ENCODE measurements around the gene TOP2A.

TOP2A gene

DNA sequence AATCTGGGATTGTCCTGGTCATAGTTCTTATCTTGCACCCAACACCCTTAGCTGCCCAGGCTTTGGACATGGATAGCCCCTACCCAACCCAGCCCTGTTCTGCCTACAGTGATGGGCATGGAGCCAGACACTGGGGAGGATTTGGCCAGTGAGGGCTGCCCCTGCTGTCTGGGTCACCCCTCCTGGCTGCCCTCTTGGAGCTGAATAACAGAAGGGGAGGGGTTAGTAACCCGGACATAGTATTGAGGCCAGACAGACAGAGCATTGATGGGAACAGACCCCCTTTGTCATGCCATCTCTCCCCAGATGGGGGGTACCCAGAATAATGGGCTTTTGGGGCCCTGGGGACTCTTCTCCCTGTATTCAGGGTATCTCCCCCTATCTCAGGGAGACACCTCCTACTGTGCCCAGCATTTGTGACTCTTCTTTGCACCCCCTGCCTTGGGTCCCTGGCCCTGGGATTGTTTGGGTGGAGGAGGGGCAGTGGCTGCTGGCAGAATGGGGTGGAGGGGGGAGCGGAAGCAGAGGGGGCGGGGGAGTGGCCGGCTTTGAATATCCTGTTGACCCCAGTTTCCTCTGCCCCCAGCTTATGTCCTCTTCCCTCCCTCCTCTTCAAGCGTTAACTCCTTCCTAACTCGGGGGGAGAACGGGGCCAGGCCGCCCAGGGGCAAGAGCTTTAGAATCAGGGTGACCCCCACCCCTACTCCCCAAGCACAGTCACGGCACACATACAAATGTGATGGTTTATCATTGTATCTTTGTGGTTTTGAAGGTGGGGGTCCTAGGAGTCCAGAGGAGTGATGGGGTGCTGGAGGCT, 70.2 kb downstream of the TOP2A start:
- peak overlapping the region; percentile 7 to 78 for H2BK12ac ChIP-seq (ENCODE audit: low read length in 2 of 2)
- no peak overlapping the region for H3K27ac ChIP-seq (ENCODE audit: low read length, poor library complexity, severe bottlenecking)
- H2BK15ac ChIP-seq (ENCODE audit: low read depth, poor library complexity, severe bottlenecking): no peak overlapping the region
- peak overlapping the region; percentile 35 to 46 for H3K4ac ChIP-seq (ENCODE audit: low read depth in 1 of 2, low read length in 2 of 2)
- H2AK5ac ChIP-seq (ENCODE audit: low read length, severe bottlenecking): peak overlapping the region; percentile 42
- H3K27me3 ChIP-seq (ENCODE audit: control insufficient read depth in 1 of 2, insufficient read depth in 1 of 2, low read length in 2 of 2): no peaks in the 10 kb centered on the region
- H3K4me2 ChIP-seq (ENCODE audit: low read length, poor library complexity, severe bottlenecking): no peak overlapping the region
- no peak overlapping the region for H3K14ac ChIP-seq (ENCODE audit: low read length in 2 of 2)
- no peak overlapping the region for H2BK5ac ChIP-seq (ENCODE audit: low read depth, low read length, poor library complexity, severe bottlenecking)
- H2BK120ac ChIP-seq (ENCODE audit: low read depth, low read length): peak overlapping the region; percentile 36
- no peaks in the 10 kb centered on the region for H3K9me3 ChIP-seq (ENCODE audit: control insufficient read depth, low read length)
- no peak overlapping the region for H3K4me3 ChIP-seq (ENCODE audit: insufficient read depth in 1 of 2, low read depth in 1 of 2, low read length in 2 of 2)
- 22% methylated on average over 7 of the region's 9 CpGs for WGBS
- H4K91ac ChIP-seq (ENCODE audit: low read length): peak overlapping the region; percentile 77
- no peak overlapping the region for H4K8ac ChIP-seq (ENCODE audit: low read length)
- peaks cover 54% of the 10 kb centered on the region for H3K79me1 ChIP-seq (replicated peaks; ENCODE audit: low read length, poor library complexity, severe bottlenecking)
- peaks cover 32 to 55% of the 10 kb centered on the region in 2 experiments for H3K36me3 ChIP-seq (ENCODE audit: control insufficient read depth in 1 of 2, insufficient read depth in 2 of 2, low read depth in 1 of 2, low read length in 2 of 2)
- no peak for DNase-seq
- peak overlapping the region; percentile 41 for H3K9ac ChIP-seq (ENCODE audit: low read length)
- H2AFZ ChIP-seq (ENCODE audit: low read depth, low read length): no peak overlapping the region
- peaks cover 66% of the 10 kb centered on the region for H3K4me1 ChIP-seq (ENCODE audit: control insufficient read depth, insufficient read depth, low read depth, low read length)
- H3K18ac ChIP-seq (ENCODE audit: low read depth in 1 of 2, low read length in 2 of 2): peak overlapping the region; percentile 68 to 76
- H3K23ac ChIP-seq (ENCODE audit: low read length in 2 of 2): no peak overlapping the region

DNA sequence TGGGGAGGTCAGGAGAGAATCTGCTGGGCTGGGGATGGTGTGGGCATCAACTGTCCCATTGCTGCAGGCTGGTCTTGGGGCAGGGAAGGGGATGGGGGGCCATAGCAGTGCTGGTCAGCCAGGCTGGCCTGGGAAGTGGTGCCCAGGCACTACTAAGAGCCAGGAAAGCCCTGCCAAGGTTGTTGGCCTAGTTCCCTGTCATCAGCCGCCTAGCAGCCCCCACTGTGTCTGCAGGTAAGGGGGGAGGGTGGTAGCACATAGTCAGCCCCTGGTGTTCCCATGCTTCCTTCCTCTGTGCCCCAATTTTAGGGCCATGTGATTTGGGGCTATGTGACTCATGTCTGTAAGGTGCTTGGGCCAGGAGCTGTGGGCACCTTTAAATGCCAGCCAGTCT, 70.9 kb downstream of the TOP2A start:
- Histone ChIP-seq H3K14ac (ENCODE audit: low read length in 2 of 2) (peak overlapping the region in 1 of 2 experiments; percentile 68), H2BK12ac (ENCODE audit: low read length in 2 of 2) (peak overlapping the region in 1 of 2 experiments; percentile 81), H3K9me3 (ENCODE audit: control insufficient read depth, low read length) (no peaks in the 10 kb centered on the region), H3K4ac (ENCODE audit: low read depth in 1 of 2, low read length in 2 of 2) (peak overlapping the region; percentile 46 to 56), H3K23ac (ENCODE audit: low read length in 2 of 2) (peak overlapping the region in 1 of 2 experiments; percentile 18), H3K4me2 (ENCODE audit: low read length, poor library complexity, severe bottlenecking) (no peak overlapping the region), H4K91ac (ENCODE audit: low read length) (peak overlapping the region; percentile 75), H2BK15ac (ENCODE audit: low read depth, poor library complexity, severe bottlenecking) (peak overlapping the region; percentile 26), H3K27ac (ENCODE audit: low read length, poor library complexity, severe bottlenecking) (no peak overlapping the region), H2BK5ac (ENCODE audit: low read depth, low read length, poor library complexity, severe bottlenecking) (no peak overlapping the region), H2AK5ac (ENCODE audit: low read length, severe bottlenecking) (peak overlapping the region; percentile 46), H3K4me1 (ENCODE audit: control insufficient read depth, insufficient read depth, low read depth, low read length) (peaks cover 68% of the 10 kb centered on the region), H3K18ac (ENCODE audit: low read depth in 1 of 2, low read length in 2 of 2) (peak overlapping the region; percentile 63 to 76), H3K36me3 (ENCODE audit: control insufficient read depth in 1 of 2, insufficient read depth in 2 of 2, low read depth in 1 of 2, low read length in 2 of 2) (peaks cover 24 to 47% of the 10 kb centered on the region in 2 experiments), H3K9ac (ENCODE audit: low read length) (no peak overlapping the region), H3K4me3 (ENCODE audit: insufficient read depth in 1 of 2, low read depth in 1 of 2, low read length in 2 of 2) (no peak overlapping the region), H3K79me1 (replicated peaks; ENCODE audit: low read length, poor library complexity, severe bottlenecking) (peaks cover 50% of the 10 kb centered on the region), H3K27me3 (ENCODE audit: control insufficient read depth in 1 of 2, insufficient read depth in 1 of 2, low read length in 2 of 2) (no peaks in the 10 kb centered on the region), H4K8ac (ENCODE audit: low read length) (no peak overlapping the region), H2BK120ac (ENCODE audit: low read depth, low read length) (peak overlapping the region; percentile 15), H2AFZ (ENCODE audit: low read depth, low read length) (no peak overlapping the region)
- DNase-seq: no peak
- 100% methylated on average over 1 of the region's 1 CpG for WGBS

DNA sequence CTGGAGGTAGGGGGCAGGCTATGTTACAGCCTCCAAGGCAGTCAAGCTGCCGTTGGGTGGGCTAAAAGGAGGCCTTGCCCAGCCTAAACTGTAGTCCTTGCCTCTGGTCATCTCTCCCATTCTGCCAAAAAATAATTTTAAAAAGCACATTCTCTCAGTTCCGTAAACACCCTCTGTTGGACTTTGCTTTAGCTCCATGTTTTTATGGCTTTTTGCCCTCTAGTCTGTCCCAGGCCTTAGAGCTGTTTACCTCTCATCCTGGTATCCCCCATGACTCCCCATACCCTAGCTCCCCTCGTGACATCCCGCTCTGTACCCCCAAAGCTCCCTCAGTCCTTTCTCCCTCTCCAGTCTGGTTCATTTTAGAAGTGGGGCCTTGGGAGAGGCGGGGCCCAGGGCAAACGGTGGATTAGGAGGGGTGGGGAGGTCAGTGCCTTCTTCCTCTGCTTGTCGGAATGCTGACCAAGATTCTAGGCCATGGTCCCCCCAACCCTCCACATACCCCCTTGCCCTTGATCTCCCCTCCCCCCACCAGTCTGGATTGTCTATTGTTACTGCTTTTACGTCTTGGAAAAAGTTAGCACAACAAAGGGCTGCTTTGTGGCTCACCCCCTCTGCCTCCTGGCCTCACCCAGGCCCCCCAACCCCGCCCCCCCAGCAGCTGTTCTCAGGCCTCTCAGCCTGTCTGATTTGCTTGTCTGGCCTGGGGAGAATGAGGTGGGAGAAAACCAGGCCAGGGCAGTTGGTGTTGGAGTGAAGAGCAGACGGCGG, 71.5 kb downstream of the TOP2A start:
- H2BK120ac ChIP-seq (ENCODE audit: low read depth, low read length): peak overlapping the region; percentile 15
- H3K4me3 ChIP-seq (ENCODE audit: insufficient read depth in 1 of 2, low read depth in 1 of 2, low read length in 2 of 2): peak overlapping the region in 1 of 2 experiments; percentile 90
- H3K4ac ChIP-seq (ENCODE audit: low read depth in 1 of 2, low read length in 2 of 2): peak overlapping the region; percentile 35 to 56
- 52% methylated on average over 6 of the region's 11 CpGs for WGBS
- H2BK15ac ChIP-seq (ENCODE audit: low read depth, poor library complexity, severe bottlenecking): peak overlapping the region; percentile 94
- no peak overlapping the region for H2BK5ac ChIP-seq (ENCODE audit: low read depth, low read length, poor library complexity, severe bottlenecking)
- no peaks in the 10 kb centered on the region for H3K27me3 ChIP-seq (ENCODE audit: control insufficient read depth in 1 of 2, insufficient read depth in 1 of 2, low read length in 2 of 2)
- peak overlapping the region; percentile 93 for H3K9ac ChIP-seq (ENCODE audit: low read length)
- H3K27ac ChIP-seq (ENCODE audit: low read length, poor library complexity, severe bottlenecking): peak overlapping the region; percentile 28
- H4K91ac ChIP-seq (ENCODE audit: low read length): peak overlapping the region; percentile 94
- H2BK12ac ChIP-seq (ENCODE audit: low read length in 2 of 2): peak overlapping the region; percentile 54 to 81
- H3K14ac ChIP-seq (ENCODE audit: low read length in 2 of 2): peak overlapping the region in 1 of 2 experiments; percentile 68
- no peak overlapping the region for H4K8ac ChIP-seq (ENCODE audit: low read length)
- peaks cover 18 to 42% of the 10 kb centered on the region in 2 experiments for H3K36me3 ChIP-seq (ENCODE audit: control insufficient read depth in 1 of 2, insufficient read depth in 2 of 2, low read depth in 1 of 2, low read length in 2 of 2)
- no peak for DNase-seq
- no peak overlapping the region for H2AFZ ChIP-seq (ENCODE audit: low read depth, low read length)
- H3K9me3 ChIP-seq (ENCODE audit: control insufficient read depth, low read length): no peaks in the 10 kb centered on the region
- peak overlapping the region; percentile 82 for H3K4me2 ChIP-seq (ENCODE audit: low read length, poor library complexity, severe bottlenecking)
- peak overlapping the region; percentile 46 for H2AK5ac ChIP-seq (ENCODE audit: low read length, severe bottlenecking)
- peaks cover 49% of the 10 kb centered on the region for H3K79me1 ChIP-seq (replicated peaks; ENCODE audit: low read length, poor library complexity, severe bottlenecking)
- H3K18ac ChIP-seq (ENCODE audit: low read depth in 1 of 2, low read length in 2 of 2): peak overlapping the region; percentile 41 to 63
- peaks cover 67% of the 10 kb centered on the region for H3K4me1 ChIP-seq (ENCODE audit: control insufficient read depth, insufficient read depth, low read depth, low read length)
- peak overlapping the region in 1 of 2 experiments; percentile 18 for H3K23ac ChIP-seq (ENCODE audit: low read length in 2 of 2)
